ENCODE measurements around the gene QARS1. TPM values are rescaled to one million over a fixed set of nuclear protein-coding genes. Genes with fewer than 3 reads are reported as not detected.

The QARS1 gene
- total RNA-seq, 1 donor from 2014 or later = 190 TPM

GRCh38 chr3:49120438-49121131 is 16.0 kb upstream of the QARS1 start, which contains the start of gene USP19:
Gene USP19, minus strand, starts transcription at chr3:49120823. Its CDS starts 1,678 bp downstream, at chr3:49119145.
- DNase-seq (ENCODE audit: low read depth) = peak; percentile 91

- DNase-seq (ENCODE audit: low read depth) = peak; percentile 14
These were observed 15.5 kb upstream of the QARS1 start for GRCh38 chr3:49120096-49120437.

GRCh38 chr3:49119439-49119838 is 14.9 kb upstream of the QARS1 start:
- peak; percentile 32 for DNase-seq (ENCODE audit: low read depth)

- DNase-seq (ENCODE audit: low read depth) = no peak
These were observed 14.5 kb upstream of the QARS1 start for GRCh38 chr3:49119036-49119435.

GRCh38 chr3:49112262-49112661 is 7.7 kb upstream of the QARS1 start:
- no peak for DNase-seq (ENCODE audit: low read depth)

GRCh38 chr3:49111347-49111746 is 6.8 kb upstream of the QARS1 start:
- DNase-seq (ENCODE audit: low read depth) = no peak

GRCh38 chr3:49110780-49111179 is 6.2 kb upstream of the QARS1 start:
- no peak for DNase-seq (ENCODE audit: low read depth)

GRCh38 chr3:49108346-49108745 is 3.8 kb upstream of the QARS1 start:
- no peak for DNase-seq (ENCODE audit: low read depth)

GRCh38 chr3:49104052-49104426 is 518 bp downstream of the QARS1 start:
- DNase-seq (ENCODE audit: low read depth) = no peak

GRCh38 chr3:49100046-49100615 is 4.4 kb downstream of the QARS1 start:
- no peak for DNase-seq (ENCODE audit: low read depth)

GRCh38 chr3:49098910-49099630 is 5.5 kb downstream of the QARS1 start:
- no peak for DNase-seq (ENCODE audit: low read depth)

- DNase-seq (ENCODE audit: low read depth) = no peak
These were observed 6.1 kb downstream of the QARS1 start for GRCh38 chr3:49098429-49098828.

- peak; percentile 99 for DNase-seq (ENCODE audit: low read depth)
These were observed 10.4 kb downstream of the QARS1 start, which contains the start of gene QRICH1 for GRCh38 chr3:49093853-49094767. Gene QRICH1, minus strand, starts transcription at chr3:49094071. Its CDS starts 17,054 bp downstream, at chr3:49077017.

GRCh38 chr3:49092938-49093852 is 11.4 kb downstream of the QARS1 start:
- DNase-seq (ENCODE audit: low read depth) = peak; percentile 82

GRCh38 chr3:49081429-49081828 is 23.1 kb downstream of the QARS1 start:
- DNase-seq (ENCODE audit: low read depth) = no peak

- no peak for DNase-seq (ENCODE audit: low read depth)
These were observed 25.3 kb downstream of the QARS1 start for GRCh38 chr3:49079270-49079669.

GRCh38 chr3:49076646-49077045 is 27.9 kb downstream of the QARS1 start:
- no peak for DNase-seq (ENCODE audit: low read depth)

- DNase-seq (ENCODE audit: low read depth) = no peak
These were observed 28.4 kb downstream of the QARS1 start for GRCh38 chr3:49076116-49076515.

GRCh38 chr3:49058011-49058410 is 46.5 kb downstream of the QARS1 start:
- DNase-seq (ENCODE audit: low read depth) = no peak

GRCh38 chr3:49057268-49057667 is 47.3 kb downstream of the QARS1 start:
- DNase-seq (ENCODE audit: low read depth) = no peak
